GM21423 (cell line): ENCODE measurements around the gene CHI3L2.

ENCODE experiments used
- ATAC-seq: cut with Tn5 transposase; IDR thresholded peaks from one replicate; pipeline ENCODE4 v1.9.1; 2021; ENCODE audit warnings: mild to moderate bottlenecking, moderate library complexity; ENCODE audit not compliant: unreplicated experiment

Gene CHI3L2

GRCh38 chr1:111227434-111227833, at the start of gene CHI3L2:
Gene CHI3L2 (plus strand): TSS chr1:111227713. CDS start chr1:111227730, 17 bp downstream.
- no peak for ATAC-seq

GRCh38 chr1:111179968-111180533, 47.5 kb upstream of the CHI3L2 start:
- ATAC-seq, result no peak

GRCh38 chr1:111182052-111182451, 45.5 kb upstream of the CHI3L2 start:
- ATAC-seq, result no peak

GRCh38 chr1:111183308-111184069, 44.0 kb upstream of the CHI3L2 start:
- ATAC-seq, result no peak

GRCh38 chr1:111184663-111185062, 42.9 kb upstream of the CHI3L2 start:
- no peak for ATAC-seq

- no peak for ATAC-seq
Measured at GRCh38 chr1:111190931-111191451, 36.5 kb upstream of the CHI3L2 start.

GRCh38 chr1:111191496-111191895, 36.0 kb upstream of the CHI3L2 start:
- ATAC-seq, result no peak

- no peak for ATAC-seq
Measured at GRCh38 chr1:111192074-111192473, 35.4 kb upstream of the CHI3L2 start.

- peak; percentile 42 for ATAC-seq
Measured at GRCh38 chr1:111192658-111193519, 34.6 kb upstream of the CHI3L2 start.

GRCh38 chr1:111193712-111194480, 33.6 kb upstream of the CHI3L2 start:
- no peak for ATAC-seq

GRCh38 chr1:111195002-111195684, 32.4 kb upstream of the CHI3L2 start:
- no peak for ATAC-seq

- no peak for ATAC-seq
Measured at GRCh38 chr1:111196213-111196612, 31.3 kb upstream of the CHI3L2 start.

- no peak for ATAC-seq
Measured at GRCh38 chr1:111197598-111198284, 29.8 kb upstream of the CHI3L2 start.

GRCh38 chr1:111198836-111199235, 28.7 kb upstream of the CHI3L2 start:
- no peak for ATAC-seq

GRCh38 chr1:111199329-111199728, 28.2 kb upstream of the CHI3L2 start:
- ATAC-seq, result no peak

GRCh38 chr1:111199881-111200801, 27.4 kb upstream of the CHI3L2 start, which contains the start of gene DENND2D:
Gene DENND2D (minus strand): TSS chr1:111200646. CDS start chr1:111200459, 187 bp downstream.
- no peak for ATAC-seq

- ATAC-seq, result no peak
Measured at GRCh38 chr1:111200802-111201161, 26.7 kb upstream of the CHI3L2 start.
